WTC11 (cell line): ENCODE measurements around the gene SETD2. TPM values are rescaled to one million over a fixed set of nuclear protein-coding genes. Genes with fewer than 3 reads are reported as not detected.

Experiments used
- ATAC-seq: fragments of 200-7000 bp; cut with Tn5 transposase; 2 replicates; pipeline ENCODE4 v1.10.0; 2021; ENCODE audit warnings: mild to moderate bottlenecking, moderate library complexity
- CTCF ChIA-PET: fragments of 300-600 bp; sonication (Branson Sonifier 250); formaldehyde crosslinking; loops from one replicate; lab custom pipeline; 2021; ENCODE audit warnings: antibody characterized with exemption; lab: Charles Lee
- POLR2A ChIA-PET: fragments of 350-600 bp; sonication (Branson Sonifier 250); formaldehyde crosslinking; loops from one replicate; lab custom pipeline; 2021; ENCODE audit warnings: antibody characterized with exemption; lab: Charles Lee
- DNase-seq: peaks from one replicate; pipeline ENCODE4 v3.0.0; 2021; ENCODE audit warnings: low spot score
- H3K27ac Mint-ChIP-seq: 2 replicates; pipeline ENCODE4 v1.8.0; 2021; ENCODE audit warnings: mixed read lengths
- H3K27me3 Mint-ChIP-seq: 2 replicates; pipeline ENCODE4 v1.8.0; 2021; ENCODE audit warnings: low read depth, mild to moderate bottlenecking, moderate library complexity, mixed read lengths
- H3K36me3 Mint-ChIP-seq: 2 replicates; pipeline ENCODE4 v1.8.0; 2021; ENCODE audit warnings: mixed read lengths
- H3K4me1 Mint-ChIP-seq: 2 replicates; pipeline ENCODE4 v1.8.0; 2022; ENCODE audit warnings: mixed read lengths
- H3K4me3 Mint-ChIP-seq: 2 replicates; pipeline ENCODE4 v1.8.0; 2021; ENCODE audit warnings: mild to moderate bottlenecking, moderate library complexity, mixed read lengths
- H3K9me3 Mint-ChIP-seq: 2 replicates; pipeline ENCODE4 v1.8.0; 2021; ENCODE audit warnings: mixed read lengths
- EMX1 ChIP-seq: fragments of 250-450 bp; sonication (Bioruptor Pico); IDR thresholded peaks from 2 replicates; pipeline ENCODE4 v1.8.0; 2021; ENCODE audit warnings: mild to moderate bottlenecking
- FOXK1 ChIP-seq: sonication (generic); formaldehyde crosslinking; IDR thresholded peaks from 2 replicates; pipeline ENCODE4 v1.8.0; 2022; ENCODE audit warnings: mild to moderate bottlenecking, moderate library complexity, missing genetic modification reagents
- HMGA2 ChIP-seq: fragments of 250-450 bp; sonication (Bioruptor Pico); IDR thresholded peaks from 2 replicates; pipeline ENCODE4 v1.4.0; 2021; ENCODE audit warnings: mild to moderate bottlenecking, moderate library complexity
- IRF2 ChIP-seq: sonication (generic); formaldehyde crosslinking; IDR thresholded peaks from 2 replicates; pipeline ENCODE4 v1.8.0; 2022; ENCODE audit warnings: low read depth, missing genetic modification reagents, borderline replicate concordance
- MXD4 ChIP-seq: fragments of 250-450 bp; sonication (Bioruptor Pico); IDR thresholded peaks from 2 replicates; pipeline ENCODE4 v1.8.0; 2021; ENCODE audit warnings: mild to moderate bottlenecking, moderate library complexity, borderline replicate concordance
- NR2C2 ChIP-seq: sonication (generic); formaldehyde crosslinking; IDR thresholded peaks from 2 replicates; pipeline ENCODE4 v1.8.0; 2022; ENCODE audit warnings: mild to moderate bottlenecking, missing genetic modification reagents
- RORB ChIP-seq: fragments of 250-450 bp; sonication (Bioruptor Pico); IDR thresholded peaks from 2 replicates; pipeline ENCODE4 v1.9.0; 2021; ENCODE audit warnings: mild to moderate bottlenecking
- SMAD3 ChIP-seq: sonication (generic); formaldehyde crosslinking; IDR thresholded peaks from 2 replicates; pipeline ENCODE4 v1.8.0; 2022; ENCODE audit warnings: missing genetic modification reagents, mild to moderate bottlenecking, borderline replicate concordance
- TEAD4 ChIP-seq: sonication (generic); formaldehyde crosslinking; IDR thresholded peaks from 2 replicates; pipeline ENCODE4 v1.8.0; 2022; ENCODE audit warnings: mild to moderate bottlenecking, missing genetic modification reagents
- ZBTB21 ChIP-seq: sonication (generic); formaldehyde crosslinking; IDR thresholded peaks from 2 replicates; pipeline ENCODE4 v1.8.1; 2023; ENCODE audit warnings: mild to moderate bottlenecking, missing genetic modification reagents, borderline replicate concordance
- ZNF232 ChIP-seq: sonication (generic); formaldehyde crosslinking; IDR thresholded peaks from 2 replicates; pipeline ENCODE4 v1.8.0; 2022; ENCODE audit warnings: mild to moderate bottlenecking, missing genetic modification reagents
- ZNF396 ChIP-seq: fragments of 250-450 bp; sonication (Bioruptor Pico); IDR thresholded peaks from 2 replicates; pipeline ENCODE4 v1.8.0; 2021; ENCODE audit warnings: mild to moderate bottlenecking, moderate library complexity, borderline replicate concordance
- total RNA-seq: library from RNA; stranded (reverse); gene quantifications from 3 replicates; pipeline ENCODE4 v1.2.3, GENCODE V29; 2021
- TF ChIP-seq, protein P1 (sequence below): fragments of 200-600 bp; IDR thresholded peaks from 2 replicates; pipeline ENCODE4 v1.8.0; 2022; ENCODE audit warnings: antibody characterized with exemption
- TF ChIP-seq, protein P2 (sequence below): fragments of 250-450 bp; sonication (Bioruptor Pico); IDR thresholded peaks from 2 replicates; pipeline ENCODE4 v1.9.0; 2021; ENCODE audit warnings: mild to moderate bottlenecking
- TF ChIP-seq, protein P3 (sequence below): sonication (generic); formaldehyde crosslinking; IDR thresholded peaks from 2 replicates; pipeline ENCODE4 v1.8.0; 2022; ENCODE audit warnings: mild to moderate bottlenecking, missing genetic modification reagents
- TF ChIP-seq, protein P4 (sequence below): sonication (generic); formaldehyde crosslinking; IDR thresholded peaks from 2 replicates; pipeline ENCODE4 v1.8.0; 2023; ENCODE audit warnings: missing genetic modification reagents
- TF ChIP-seq, protein P5 (sequence below): fragments of 250-450 bp; sonication (Bioruptor Pico); conservative IDR thresholded peaks from 2 replicates; pipeline ENCODE4 v1.9.0; 2021; ENCODE audit warnings: mild to moderate bottlenecking
- TF ChIP-seq, protein P6 (sequence below): sonication (generic); formaldehyde crosslinking; IDR thresholded peaks from 2 replicates; pipeline ENCODE4 v1.8.1; 2023; ENCODE audit warnings: mild to moderate bottlenecking, missing genetic modification reagents, borderline replicate concordance
- TF ChIP-seq, protein P7 (sequence below): sonication (generic); formaldehyde crosslinking; conservative IDR thresholded peaks from 2 replicates; pipeline ENCODE4 v1.8.1; 2022; ENCODE audit warnings: mild to moderate bottlenecking, missing genetic modification reagents

The SETD2 gene
- total RNA-seq, 1 experiment from 2014 or later, result 39.8 TPM

DNA sequence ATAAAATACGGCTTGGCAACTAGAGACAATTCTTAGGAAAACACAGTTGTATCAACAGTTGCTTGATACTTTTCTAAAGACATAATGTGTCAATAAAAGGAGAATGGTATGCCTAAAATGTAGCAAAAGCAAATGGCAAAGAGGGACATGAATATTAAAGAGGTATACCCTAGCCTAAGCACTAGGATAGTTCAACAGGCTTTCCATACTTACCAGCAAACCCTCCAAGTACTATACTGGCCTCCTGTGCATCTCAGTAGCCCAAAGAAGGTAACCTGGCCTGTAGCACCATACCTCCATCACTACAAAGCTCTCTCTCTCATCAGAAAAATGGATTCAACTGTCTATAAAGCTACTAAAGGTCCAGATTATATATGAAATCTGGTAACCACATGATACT, 7.5 kb downstream of the SETD2 start (continued):
- TF ChIP-seq, protein P1, sequence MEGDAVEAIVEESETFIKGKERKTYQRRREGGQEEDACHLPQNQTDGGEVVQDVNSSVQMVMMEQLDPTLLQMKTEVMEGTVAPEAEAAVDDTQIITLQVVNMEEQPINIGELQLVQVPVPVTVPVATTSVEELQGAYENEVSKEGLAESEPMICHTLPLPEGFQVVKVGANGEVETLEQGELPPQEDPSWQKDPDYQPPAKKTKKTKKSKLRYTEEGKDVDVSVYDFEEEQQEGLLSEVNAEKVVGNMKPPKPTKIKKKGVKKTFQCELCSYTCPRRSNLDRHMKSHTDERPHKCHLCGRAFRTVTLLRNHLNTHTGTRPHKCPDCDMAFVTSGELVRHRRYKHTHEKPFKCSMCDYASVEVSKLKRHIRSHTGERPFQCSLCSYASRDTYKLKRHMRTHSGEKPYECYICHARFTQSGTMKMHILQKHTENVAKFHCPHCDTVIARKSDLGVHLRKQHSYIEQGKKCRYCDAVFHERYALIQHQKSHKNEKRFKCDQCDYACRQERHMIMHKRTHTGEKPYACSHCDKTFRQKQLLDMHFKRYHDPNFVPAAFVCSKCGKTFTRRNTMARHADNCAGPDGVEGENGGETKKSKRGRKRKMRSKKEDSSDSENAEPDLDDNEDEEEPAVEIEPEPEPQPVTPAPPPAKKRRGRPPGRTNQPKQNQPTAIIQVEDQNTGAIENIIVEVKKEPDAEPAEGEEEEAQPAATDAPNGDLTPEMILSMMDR, result no peak
- TF ChIP-seq, protein P2, sequence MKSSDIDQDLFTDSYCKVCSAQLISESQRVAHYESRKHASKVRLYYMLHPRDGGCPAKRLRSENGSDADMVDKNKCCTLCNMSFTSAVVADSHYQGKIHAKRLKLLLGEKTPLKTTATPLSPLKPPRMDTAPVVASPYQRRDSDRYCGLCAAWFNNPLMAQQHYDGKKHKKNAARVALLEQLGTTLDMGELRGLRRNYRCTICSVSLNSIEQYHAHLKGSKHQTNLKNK (CRISPR knock-in tag), result no peak
- TF ChIP-seq ZNF396 (CRISPR knock-in tag) (no peak), HMGA2 (no peak), EMX1 (CRISPR knock-in tag) (no peak)
- TF ChIP-seq, protein P3, sequence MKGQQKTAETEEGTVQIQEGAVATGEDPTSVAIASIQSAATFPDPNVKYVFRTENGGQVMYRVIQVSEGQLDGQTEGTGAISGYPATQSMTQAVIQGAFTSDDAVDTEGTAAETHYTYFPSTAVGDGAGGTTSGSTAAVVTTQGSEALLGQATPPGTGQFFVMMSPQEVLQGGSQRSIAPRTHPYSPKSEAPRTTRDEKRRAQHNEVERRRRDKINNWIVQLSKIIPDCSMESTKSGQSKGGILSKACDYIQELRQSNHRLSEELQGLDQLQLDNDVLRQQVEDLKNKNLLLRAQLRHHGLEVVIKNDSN (CRISPR knock-in tag), result no peak

DNA sequence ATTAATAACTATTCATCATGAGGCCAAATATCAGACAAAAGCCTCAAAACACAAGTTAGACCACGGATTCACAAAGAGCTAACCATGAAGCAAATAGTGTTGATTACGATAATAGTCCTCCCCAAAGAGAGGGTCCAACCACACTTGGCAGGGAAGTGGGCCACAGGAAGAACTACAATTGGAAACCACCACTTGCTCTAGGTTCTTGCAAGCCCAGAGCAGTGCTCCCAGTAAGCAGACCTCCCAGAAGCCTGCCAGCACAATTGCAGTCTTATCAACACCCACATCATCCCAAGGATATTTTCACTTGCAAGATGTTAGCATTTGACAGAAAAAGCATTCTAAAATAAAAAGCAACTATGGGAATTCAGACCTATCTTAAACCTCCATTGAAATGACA, 11.3 kb downstream of the SETD2 start:
- Mint-ChIP-seq H3K4me1 (peaks cover 47% of the 10 kb centered on the region), H3K27ac (peak overlapping the region; percentile 41), H3K4me3 (no peak overlapping the region), H3K27me3 (no peaks in the 10 kb centered on the region), H3K36me3 (no peaks in the 10 kb centered on the region; the same call in 1 of the 2 replicates), H3K9me3 (peaks cover 5% of the 10 kb centered on the region; the same call in 1 of the 2 replicates)
- ChIA-PET CTCF (interaction anchor here (0.6 to 1.1 kb wide), 3 partner anchors 12 to 219 kb away, joined by 3 to 6 read pairs (median 3); partner anchors contain the start of gene SETD2), POLR2A (no interaction called here)
- DNase-seq (no peak), ATAC-seq (peak; percentile 87)
- TF ChIP-seq, protein P4, sequence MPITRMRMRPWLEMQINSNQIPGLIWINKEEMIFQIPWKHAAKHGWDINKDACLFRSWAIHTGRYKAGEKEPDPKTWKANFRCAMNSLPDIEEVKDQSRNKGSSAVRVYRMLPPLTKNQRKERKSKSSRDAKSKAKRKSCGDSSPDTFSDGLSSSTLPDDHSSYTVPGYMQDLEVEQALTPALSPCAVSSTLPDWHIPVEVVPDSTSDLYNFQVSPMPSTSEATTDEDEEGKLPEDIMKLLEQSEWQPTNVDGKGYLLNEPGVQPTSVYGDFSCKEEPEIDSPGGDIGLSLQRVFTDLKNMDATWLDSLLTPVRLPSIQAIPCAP (CRISPR knock-in tag), result no peak
- TF ChIP-seq RORB (CRISPR knock-in tag), result no peak
- TF ChIP-seq FOXK1, result no peak
- no peak for TF ChIP-seq ZBTB21 (CRISPR knock-in tag)
- TF ChIP-seq, protein P5, sequence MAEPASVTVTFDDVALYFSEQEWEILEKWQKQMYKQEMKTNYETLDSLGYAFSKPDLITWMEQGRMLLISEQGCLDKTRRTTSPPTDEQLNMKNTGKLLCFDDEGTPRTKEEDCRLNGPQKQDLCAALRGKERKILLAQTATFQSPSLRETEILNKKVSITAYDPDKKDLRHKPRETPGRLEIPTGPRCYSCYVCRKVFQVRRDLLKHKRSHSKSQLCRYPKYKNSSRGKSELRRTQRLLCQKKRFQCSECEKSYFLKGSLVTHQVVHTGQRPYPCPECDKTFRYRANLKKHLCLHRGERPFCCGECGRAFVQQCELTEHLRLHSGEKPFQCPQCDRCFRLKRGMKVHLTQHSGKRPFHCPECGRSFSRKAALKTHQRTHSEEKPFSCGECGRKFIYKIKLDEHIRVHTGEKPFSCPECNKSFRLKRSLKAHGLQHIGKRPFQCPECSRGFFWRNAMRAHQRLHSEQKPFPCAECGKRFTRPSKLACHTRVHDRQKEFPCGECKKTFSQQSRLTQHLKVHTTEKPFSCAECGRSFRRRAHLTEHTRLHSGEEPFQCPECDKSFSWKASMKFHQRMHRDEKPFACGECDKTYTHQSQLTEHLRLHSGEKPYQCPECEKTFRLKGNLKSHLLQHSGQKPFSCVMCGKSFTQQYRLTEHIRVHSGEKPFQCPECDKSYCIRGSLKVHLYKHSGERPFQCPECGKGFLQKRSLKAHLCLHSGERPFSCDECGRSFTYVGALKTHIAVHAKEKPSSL (CRISPR knock-in tag), result no peak
- no peak for TF ChIP-seq SMAD3 (CRISPR knock-in tag)
- no peak for TF ChIP-seq TEAD4 (CRISPR knock-in tag)
- TF ChIP-seq, protein P6, sequence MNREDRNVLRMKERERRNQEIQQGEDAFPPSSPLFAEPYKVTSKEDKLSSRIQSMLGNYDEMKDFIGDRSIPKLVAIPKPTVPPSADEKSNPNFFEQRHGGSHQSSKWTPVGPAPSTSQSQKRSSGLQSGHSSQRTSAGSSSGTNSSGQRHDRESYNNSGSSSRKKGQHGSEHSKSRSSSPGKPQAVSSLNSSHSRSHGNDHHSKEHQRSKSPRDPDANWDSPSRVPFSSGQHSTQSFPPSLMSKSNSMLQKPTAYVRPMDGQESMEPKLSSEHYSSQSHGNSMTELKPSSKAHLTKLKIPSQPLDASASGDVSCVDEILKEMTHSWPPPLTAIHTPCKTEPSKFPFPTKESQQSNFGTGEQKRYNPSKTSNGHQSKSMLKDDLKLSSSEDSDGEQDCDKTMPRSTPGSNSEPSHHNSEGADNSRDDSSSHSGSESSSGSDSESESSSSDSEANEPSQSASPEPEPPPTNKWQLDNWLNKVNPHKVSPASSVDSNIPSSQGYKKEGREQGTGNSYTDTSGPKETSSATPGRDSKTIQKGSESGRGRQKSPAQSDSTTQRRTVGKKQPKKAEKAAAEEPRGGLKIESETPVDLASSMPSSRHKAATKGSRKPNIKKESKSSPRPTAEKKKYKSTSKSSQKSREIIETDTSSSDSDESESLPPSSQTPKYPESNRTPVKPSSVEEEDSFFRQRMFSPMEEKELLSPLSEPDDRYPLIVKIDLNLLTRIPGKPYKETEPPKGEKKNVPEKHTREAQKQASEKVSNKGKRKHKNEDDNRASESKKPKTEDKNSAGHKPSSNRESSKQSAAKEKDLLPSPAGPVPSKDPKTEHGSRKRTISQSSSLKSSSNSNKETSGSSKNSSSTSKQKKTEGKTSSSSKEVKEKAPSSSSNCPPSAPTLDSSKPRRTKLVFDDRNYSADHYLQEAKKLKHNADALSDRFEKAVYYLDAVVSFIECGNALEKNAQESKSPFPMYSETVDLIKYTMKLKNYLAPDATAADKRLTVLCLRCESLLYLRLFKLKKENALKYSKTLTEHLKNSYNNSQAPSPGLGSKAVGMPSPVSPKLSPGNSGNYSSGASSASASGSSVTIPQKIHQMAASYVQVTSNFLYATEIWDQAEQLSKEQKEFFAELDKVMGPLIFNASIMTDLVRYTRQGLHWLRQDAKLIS (CRISPR knock-in tag), result no peak
- TF ChIP-seq, protein P7, sequence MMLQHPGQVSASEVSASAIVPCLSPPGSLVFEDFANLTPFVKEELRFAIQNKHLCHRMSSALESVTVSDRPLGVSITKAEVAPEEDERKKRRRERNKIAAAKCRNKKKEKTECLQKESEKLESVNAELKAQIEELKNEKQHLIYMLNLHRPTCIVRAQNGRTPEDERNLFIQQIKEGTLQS (CRISPR knock-in tag), result no peak
- no peak for TF ChIP-seq IRF2 (CRISPR knock-in tag)
- TF ChIP-seq ZNF232 (CRISPR knock-in tag), result no peak
- TF ChIP-seq ZNF396 (CRISPR knock-in tag), result no peak
- no peak for TF ChIP-seq MXD4 (CRISPR knock-in tag)
- TF ChIP-seq, protein P2 (CRISPR knock-in tag), result no peak
- no peak for TF ChIP-seq NR2C2 (CRISPR knock-in tag)
